NCI-H146 (cell line): ENCODE results near the gene MX2.
"Not testable (repeated sequence)": the region's sequence is repeated elsewhere in the genome, so short reads cannot be mapped to it uniquely, and the experiment has no call there.

Experiments used
- DNase-seq: peaks from one replicate; lab custom pipeline; 2025; lab: John Stamatoyannopoulos, UW

Gene MX2

GRCh38 chr21:41418393-41418792 is 56.6 kb downstream of the MX2 start:
- DNase-seq: no peak

- no peak for DNase-seq
These were observed 57.3 kb downstream of the MX2 start for GRCh38 chr21:41418956-41419680.

- peak; percentile 40 for DNase-seq
These were observed 58.4 kb downstream of the MX2 start for GRCh38 chr21:41419921-41420862.

GRCh38 chr21:41420998-41421397 is 59.2 kb downstream of the MX2 start:
- not testable (repeated sequence) for DNase-seq

GRCh38 chr21:41422546-41423304 is 60.9 kb downstream of the MX2 start:
- no peak for DNase-seq

GRCh38 chr21:41423305-41423636 is 61.4 kb downstream of the MX2 start:
- not testable (repeated sequence) for DNase-seq

- no peak for DNase-seq
These were observed 63.7 kb downstream of the MX2 start for GRCh38 chr21:41425588-41425953.

- DNase-seq: peak; percentile 18
These were observed 64.3 kb downstream of the MX2 start, which contains the start of gene MX1 for GRCh38 chr21:41425954-41426675. MX1 (plus strand) TSS chr21:41426239; CDS start chr21:41432071, 5,832 bp downstream.

- no peak for DNase-seq
These were observed 65.0 kb downstream of the MX2 start for GRCh38 chr21:41426676-41427404.

- DNase-seq: no peak
These were observed 65.7 kb downstream of the MX2 start for GRCh38 chr21:41427556-41427955.

- no peak for DNase-seq
These were observed 66.5 kb downstream of the MX2 start for GRCh38 chr21:41428311-41428710.

GRCh38 chr21:41428847-41429246 is 67.0 kb downstream of the MX2 start:
- no peak for DNase-seq

- no peak for DNase-seq
These were observed 67.5 kb downstream of the MX2 start for GRCh38 chr21:41429305-41429704.

- no peak for DNase-seq
These were observed 68.2 kb downstream of the MX2 start for GRCh38 chr21:41429925-41430491.

- DNase-seq: no peak
These were observed 70.1 kb downstream of the MX2 start for GRCh38 chr21:41431788-41432548.

- no peak for DNase-seq
These were observed 71.0 kb downstream of the MX2 start for GRCh38 chr21:41432562-41433460.

GRCh38 chr21:41433566-41433965 is 71.7 kb downstream of the MX2 start:
- DNase-seq: no peak

- DNase-seq: no peak
These were observed 73.9 kb downstream of the MX2 start for GRCh38 chr21:41435706-41436105.

- DNase-seq: no peak
These were observed 75.9 kb downstream of the MX2 start for GRCh38 chr21:41437729-41438128.
